OCI-LY3 (cell line): Measurements from ENCODE around the gene VWA7.
"Not testable (repeated sequence)": the region's sequence is repeated elsewhere in the genome, so short reads cannot be mapped to it uniquely, and the experiment has no call there.

Source experiments
- H2AFZ ChIP-seq: fragments of 200-600, 300-600 bp; shearing (Covaris generic); 2 replicates; pipeline ENCODE4 v1.6.0; 2014; ENCODE audit warnings: antibody characterized with exemption, low read depth, low read length
- H3K27ac ChIP-seq: fragments of 200-600, 300-600 bp; sonication (generic); 2 replicates; pipeline ENCODE4 v1.5.1; 2014; ENCODE audit warnings: mild to moderate bottlenecking, low read length, moderate library complexity, mixed read lengths
- H3K27me3 ChIP-seq: fragments of 200-600, 300-600 bp; sonication (generic); 2 replicates; pipeline ENCODE4 v1.6.1; 2014; ENCODE audit warnings: low read depth, low read length, mixed read lengths
- H3K36me3 ChIP-seq: fragments of 200-600, 300-600 bp; sonication (generic); replicated peaks from 2 replicates; pipeline ENCODE3; 2014; ENCODE audit warnings: low read depth, low read length, mixed read lengths
- H3K4me1 ChIP-seq: fragments of 300-600, 200-600 bp; sonication (generic); 2 replicates; pipeline ENCODE4 v1.6.1; 2014; ENCODE audit warnings: low read length, mixed read lengths
- H3K4me2 ChIP-seq: fragments of 200-600, 300-600 bp; sonication (generic); 2 replicates; pipeline ENCODE4 v1.6.1; 2014; ENCODE audit warnings: low read length, mixed read lengths
- H3K4me3 ChIP-seq: fragments of 300-600, 200-600 bp; sonication (generic); 2 replicates; pipeline ENCODE4 v1.5.1; 2014; ENCODE audit warnings: antibody characterized with exemption, mild to moderate bottlenecking, low read length, moderate library complexity
- H3K79me2 ChIP-seq: fragments of 300-600, 200-600 bp; shearing (Covaris generic); 2 replicates; pipeline ENCODE4 v1.6.1; 2014; ENCODE audit warnings: mild to moderate bottlenecking, low read length, mixed read lengths
- H3K9ac ChIP-seq: fragments of 300-600, 200-600 bp; shearing (Covaris generic); 2 replicates; pipeline ENCODE4 v1.6.0; 2014; ENCODE audit warnings: mild to moderate bottlenecking, low read length, moderate library complexity
- H3K9me3 ChIP-seq: fragments of 200-600, 300-600 bp; shearing (Covaris generic); 2 replicates; pipeline ENCODE4 v1.6.1; 2014; ENCODE audit warnings: low read length, mixed read lengths; ENCODE audit not compliant: insufficient read depth
- H4K20me1 ChIP-seq: fragments of 200-600, 300-600 bp; sonication (generic); 2 replicates; pipeline ENCODE4 v1.6.1; 2016; ENCODE audit warnings: low read length, mixed read lengths; ENCODE audit not compliant: insufficient read depth
- CTCF ChIP-seq: fragments of 200-600, 300-600 bp; sonication (generic); IDR thresholded peaks from 2 replicates; pipeline ENCODE4 v1.5.1; 2014; ENCODE audit warnings: antibody characterized with exemption, low read length, low read depth
- EZH2phosphoT487 ChIP-seq: fragments of 200-600 bp; shearing (Covaris generic); IDR thresholded peaks from 2 replicates; pipeline ENCODE4 v1.6.1; 2018; ENCODE audit warnings: antibody characterized with exemption, mixed run types, low read depth

VWA7 gene

DNA sequence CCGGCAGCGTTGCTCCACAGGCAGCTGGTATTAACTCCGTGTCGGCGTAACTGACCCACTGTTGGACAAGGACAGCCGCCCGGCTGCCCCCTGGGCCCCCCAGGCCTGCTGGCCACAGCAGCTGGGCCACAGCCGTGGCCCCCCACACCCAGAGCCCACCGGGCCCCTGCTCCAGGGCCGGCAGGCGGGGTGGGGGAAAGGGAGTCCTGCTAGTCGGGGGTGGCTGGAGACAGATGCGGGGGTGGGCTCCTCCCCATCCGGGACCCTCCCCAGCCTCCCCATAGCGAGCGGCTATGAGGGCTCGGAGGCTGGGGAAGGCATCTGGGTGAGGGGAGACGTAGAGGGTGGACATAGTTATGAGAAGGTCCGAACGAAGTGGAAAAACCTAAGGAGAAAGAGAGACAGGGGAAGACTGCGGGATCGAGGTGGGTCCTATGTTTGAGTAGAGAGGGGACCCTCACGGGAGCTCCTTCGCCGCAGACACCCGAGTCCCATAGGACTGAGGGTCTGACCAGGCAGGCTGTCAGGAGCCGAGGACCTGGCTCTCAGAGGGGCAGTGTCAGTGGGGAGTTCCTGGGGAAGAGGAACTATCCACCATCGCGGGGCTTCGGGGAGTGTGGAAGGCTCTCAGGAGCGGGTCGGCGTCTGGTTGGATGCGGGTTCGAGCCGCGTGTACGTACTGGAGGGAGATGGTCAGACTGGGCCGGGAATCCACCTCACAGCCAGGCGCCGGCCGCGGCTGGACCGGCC lies 17.9 kb upstream of the VWA7 start:
- Histone ChIP-seq H3K9ac (peak overlapping the region; percentile 90), H3K36me3 (peaks cover 4% of the 10 kb centered on the region), H3K79me2 (peaks cover 34% of the 10 kb centered on the region), H3K4me2 (peak overlapping the region; percentile 87), H3K9me3 (no peaks in the 10 kb centered on the region), H3K4me3 (peak overlapping the region; percentile 100), H2AFZ (no peak overlapping the region), H3K27me3 (no peaks in the 10 kb centered on the region), H4K20me1 (no peaks in the 10 kb centered on the region), H3K27ac (peak overlapping the region; percentile 72), H3K4me1 (peaks cover 12% of the 10 kb centered on the region; the same call in 1 of the 2 replicates)
- TF ChIP-seq CTCF (no peak), EZH2phosphoT487 (no peak)

GRCh38 chr6:31794294-31794865 lies 17.3 kb upstream of the VWA7 start:
- peaks cover 18% of the 10 kb centered on the region for H3K4me1 ChIP-seq
- peaks cover 5% of the 10 kb centered on the region for H3K36me3 ChIP-seq
- no peak overlapping the region for H2AFZ ChIP-seq
- peak overlapping the region; percentile 90 for H3K9ac ChIP-seq
- peak overlapping the region; percentile 100 for H3K4me3 ChIP-seq
- no peaks in the 10 kb centered on the region for H3K27me3 ChIP-seq
- H3K4me2 ChIP-seq, result peak overlapping the region; percentile 87
- peaks cover 34% of the 10 kb centered on the region for H3K79me2 ChIP-seq
- peak overlapping the region; percentile 72 for H3K27ac ChIP-seq
- H3K9me3 ChIP-seq, result no peaks in the 10 kb centered on the region
- TF ChIP-seq CTCF, result no peak
- no peak for TF ChIP-seq EZH2phosphoT487
- no peaks in the 10 kb centered on the region for H4K20me1 ChIP-seq

GRCh38 chr6:31793927-31794245 lies 16.8 kb upstream of the VWA7 start:
- H3K27me3 ChIP-seq, H4K20me1 ChIP-seq, H3K9me3 ChIP-seq, H3K36me3 ChIP-seq, H2AFZ ChIP-seq: not testable (repeated sequence)
- Histone ChIP-seq H3K4me1 (peaks cover 23% of the 10 kb centered on the region), H3K27ac (peak overlapping the region; percentile 72), H3K9ac (peak overlapping the region; percentile 90), H3K4me3 (peak overlapping the region; percentile 100), H3K4me2 (peak overlapping the region; percentile 87), H3K79me2 (peaks cover 34% of the 10 kb centered on the region)

- Histone ChIP-seq H3K9ac (no peak overlapping the region), H3K4me2 (no peak overlapping the region), H3K27me3 (no peaks in the 10 kb centered on the region), H3K36me3 (peaks cover 5% of the 10 kb centered on the region), H3K4me1 (peaks cover 25% of the 10 kb centered on the region), H3K9me3 (no peaks in the 10 kb centered on the region), H2AFZ (no peak overlapping the region), H3K4me3 (no peak overlapping the region), H3K79me2 (peaks cover 34% of the 10 kb centered on the region), H4K20me1 (no peaks in the 10 kb centered on the region), H3K27ac (no peak overlapping the region)
- TF ChIP-seq EZH2phosphoT487, result no peak
- no peak for TF ChIP-seq CTCF
Observed at GRCh38 chr6:31792761-31793171, 15.6 kb upstream of the VWA7 start.
